CD14-positive monocyte (primary cell): ENCODE measurements around the gene UBR1. TPM values are rescaled to one million over a fixed set of nuclear protein-coding genes. Genes with fewer than 3 reads are reported as not detected.
"Not testable (repeated sequence)": the region's sequence is repeated elsewhere in the genome, so short reads cannot be mapped to it uniquely, and the experiment has no call there.

Source experiments
- DNase-seq, 3 donors: peaks; one replicate each; pipeline ENCODE4 v3.0.0-alpha.2; 2011 to 2022
- H2AFZ ChIP-seq: 2 replicates; pipeline ENCODE4 v1.6.0; 2012; ENCODE audit warnings: mild to moderate bottlenecking, low read depth, low read length, inconsistent platforms; ENCODE audit not compliant: insufficient read depth, poor library complexity, severe bottlenecking
- H3K27ac ChIP-seq, 2 donors: 1 replicate in 1 of 2; 2 replicates in 1 of 2; pipeline ENCODE4 v1.5.1; 2012 to 2013; ENCODE audit warnings: low read length in 2 of 2, control low read depth in 1 of 2, inconsistent platforms in 1 of 2, low read depth in 1 of 2, mild to moderate bottlenecking in 1 of 2
- H3K27me3 ChIP-seq, 2 donors: one replicate each; pipeline versions ENCODE4 v1.6.0 to v1.6.1; 2011 to 2013; ENCODE audit warnings: low read length in 2 of 2; ENCODE audit not compliant: control insufficient read depth in 2 of 2, insufficient read depth in 2 of 2
- H3K36me3 ChIP-seq, 2 donors: replicated peaks in 1 of 2; 1 replicate in 1 of 2; 2 replicates in 1 of 2; pipeline versions ENCODE4 v1.5.1 to v1.6.1; 2012 to 2013; ENCODE audit warnings: low read length in 2 of 2, control low read depth in 1 of 2, inconsistent platforms in 1 of 2, mild to moderate bottlenecking in 1 of 2; ENCODE audit not compliant: insufficient read depth in 2 of 2, control insufficient read depth in 1 of 2
- H3K4me1 ChIP-seq, 2 donors: 1 replicate in 1 of 2; 2 replicates in 1 of 2; pipeline versions ENCODE4 v1.5.1 to v1.6.1; 2012 to 2013; ENCODE audit warnings: low read length in 2 of 2, control low read depth in 1 of 2, inconsistent platforms in 1 of 2, mild to moderate bottlenecking in 1 of 2, moderate library complexity in 1 of 2; ENCODE audit not compliant: insufficient read depth in 2 of 2, control insufficient read depth in 1 of 2
- H3K4me2 ChIP-seq: replicated peaks from 2 replicates; pipeline ENCODE3; 2012; ENCODE audit warnings: low read length, moderate library complexity, mild to moderate bottlenecking; ENCODE audit not compliant: poor library complexity, severe bottlenecking; ENCODE audit errors: extremely low read depth
- H3K4me3 ChIP-seq, 3 experiments: fragments of 200-600 bp in 1 of 3; sonication (generic) in 1 of 3; replicated peaks in 1 of 3; 1 replicate in 2 of 3; 2 replicates in 1 of 3; pipeline ENCODE4 v1.5.1; 2011 to 2013; ENCODE audit warnings: low read length in 3 of 3, mild to moderate bottlenecking in 3 of 3, control low read depth in 2 of 3, low read depth in 2 of 3, inconsistent platforms in 1 of 3, moderate library complexity in 1 of 3
- H3K79me2 ChIP-seq: 2 replicates; pipeline ENCODE4 v1.6.0; 2012; ENCODE audit warnings: mild to moderate bottlenecking, control low read depth, inconsistent platforms, low read length, moderate library complexity; ENCODE audit not compliant: insufficient read depth
- H3K9ac ChIP-seq: 2 replicates; pipeline ENCODE4 v1.6.0; 2017; ENCODE audit warnings: low read length, mild to moderate bottlenecking; ENCODE audit not compliant: insufficient read depth, poor library complexity, severe bottlenecking
- H3K9me3 ChIP-seq, 2 donors: replicated peaks in 1 of 2; 1 replicate in 1 of 2; 2 replicates in 1 of 2; pipeline versions ENCODE4 v1.5.1 to v1.6.1; 2012 to 2013; ENCODE audit warnings: low read length in 2 of 2, control low read depth in 1 of 2; ENCODE audit not compliant: control insufficient read depth in 1 of 2, insufficient read depth in 1 of 2
- H4K20me1 ChIP-seq: 2 replicates; pipeline ENCODE4 v1.6.0; 2012; ENCODE audit warnings: mild to moderate bottlenecking, low read length, control low read depth, moderate library complexity; ENCODE audit not compliant: insufficient read depth
- H3K27ac Mint-ChIP-seq, 7 donors: one replicate each; pipeline ENCODE4 v1.8.0; 2020; ENCODE audit warnings: mild to moderate bottlenecking in 7 of 7, mixed read lengths in 7 of 7, moderate library complexity in 6 of 7, inconsistent platforms in 2 of 7
- H3K27me3 Mint-ChIP-seq, 3 donors: one replicate each; pipeline ENCODE4 v1.8.0; 2021 to 2022; ENCODE audit warnings: low read depth in 3 of 3, mild to moderate bottlenecking in 3 of 3, mixed read lengths in 3 of 3, moderate library complexity in 3 of 3, inconsistent platforms in 1 of 3
- H3K36me3 Mint-ChIP-seq, 2 donors: one replicate each; pipeline ENCODE4 v1.8.0; 2020; ENCODE audit warnings: mixed read lengths in 2 of 2, inconsistent platforms in 1 of 2, mild to moderate bottlenecking in 1 of 2
- H3K4me1 Mint-ChIP-seq: one replicate; pipeline ENCODE4 v1.8.0; 2020; ENCODE audit warnings: mild to moderate bottlenecking, mixed read lengths
- H3K4me3 Mint-ChIP-seq, 2 donors: one replicate each; pipeline ENCODE4 v1.8.0; 2020; ENCODE audit warnings: mild to moderate bottlenecking in 2 of 2, mixed read lengths in 2 of 2, moderate library complexity in 1 of 2
- H3K9me3 Mint-ChIP-seq, 7 donors: one replicate each; pipeline ENCODE4 v1.8.0; 2020 to 2022; ENCODE audit warnings: mixed read lengths in 7 of 7, mild to moderate bottlenecking in 6 of 7, moderate library complexity in 6 of 7, inconsistent platforms in 2 of 7
- WGBS: methylation state at CpG from one replicate; pipeline ENCODE4 v1.1.5; 2013; ENCODE audit warnings: missing lambda C conversion rate; ENCODE audit not compliant: insufficient coverage; 5-methylcytosine and 5-hydroxymethylcytosine counted together
- intact Hi-C, 2 donors: fragments of 100-400 bp; cut with micrococcal nuclease; formaldehyde crosslinking; loops; one replicate each; pipeline versions ENCODE4 v1.15.0 to v1.15.1; 2023
- polyA plus RNA-seq, 3 donors: library from polyadenylated mRNA; depleted of rRNA in 1 of 3; unstranded in 2 of 3; stranded (reverse) in 1 of 3; fragments of 300-500 nt in 2 of 3; fragments of >200 nt in 1 of 3; fragmentation: Illumina TruSeq in 2 of 3; gene quantifications; 1 replicate in 2 of 3; 2 replicates in 1 of 3; pipeline ENCODE4 v1.2.3, GENCODE V29; 2012 to 2021
- TF ChIP-seq, protein P1 (sequence below): fragments of 200-600 bp; IDR thresholded peaks from one replicate; pipeline ENCODE4 v1.8.0; 2022; ENCODE audit warnings: antibody characterized with exemption, mild to moderate bottlenecking

UBR1 gene
- polyA plus RNA-seq, 3 donors, result 5.1 to 7.9 (median 6.3) TPM

- Histone ChIP-seq H3K4me2 (no peak overlapping the region), H2AFZ (no peak overlapping the region), H3K27me3 (no peaks in the 10 kb centered on the region), H3K9ac (no peak overlapping the region), H3K4me1 (no peaks in the 10 kb centered on the region), H3K9me3 (peaks cover 11 to 16% of the 10 kb centered on the region in 2 donors), H4K20me1 (no peaks in the 10 kb centered on the region), H3K79me2 (no peaks in the 10 kb centered on the region), H3K4me3 (no peak overlapping the region), H3K36me3 (peaks cover 65 to 74% of the 10 kb centered on the region in 2 donors), H3K27ac (no peak overlapping the region)
- no peak for DNase-seq
- Mint-ChIP-seq H3K27me3 (no peaks in the 10 kb centered on the region), H3K36me3 (peaks cover 52 to 75% of the 10 kb centered on the region in 2 donors), H3K4me3 (no peak overlapping the region), H3K4me1 (no peaks in the 10 kb centered on the region), H3K27ac (no peak overlapping the region), H3K9me3 (peaks cover 5 to 16% (median 12%) of the 10 kb centered on the region in 7 donors)
- no CpG with 5 or more reads among the region's 1 CpG for WGBS
- TF ChIP-seq, protein P1, sequence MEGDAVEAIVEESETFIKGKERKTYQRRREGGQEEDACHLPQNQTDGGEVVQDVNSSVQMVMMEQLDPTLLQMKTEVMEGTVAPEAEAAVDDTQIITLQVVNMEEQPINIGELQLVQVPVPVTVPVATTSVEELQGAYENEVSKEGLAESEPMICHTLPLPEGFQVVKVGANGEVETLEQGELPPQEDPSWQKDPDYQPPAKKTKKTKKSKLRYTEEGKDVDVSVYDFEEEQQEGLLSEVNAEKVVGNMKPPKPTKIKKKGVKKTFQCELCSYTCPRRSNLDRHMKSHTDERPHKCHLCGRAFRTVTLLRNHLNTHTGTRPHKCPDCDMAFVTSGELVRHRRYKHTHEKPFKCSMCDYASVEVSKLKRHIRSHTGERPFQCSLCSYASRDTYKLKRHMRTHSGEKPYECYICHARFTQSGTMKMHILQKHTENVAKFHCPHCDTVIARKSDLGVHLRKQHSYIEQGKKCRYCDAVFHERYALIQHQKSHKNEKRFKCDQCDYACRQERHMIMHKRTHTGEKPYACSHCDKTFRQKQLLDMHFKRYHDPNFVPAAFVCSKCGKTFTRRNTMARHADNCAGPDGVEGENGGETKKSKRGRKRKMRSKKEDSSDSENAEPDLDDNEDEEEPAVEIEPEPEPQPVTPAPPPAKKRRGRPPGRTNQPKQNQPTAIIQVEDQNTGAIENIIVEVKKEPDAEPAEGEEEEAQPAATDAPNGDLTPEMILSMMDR, result no peak
- intact Hi-C loops, result no loop called here
Measured at GRCh38 chr15:43007551-43007950, 98.3 kb downstream of the UBR1 start.

- WGBS, result no CpG with 5 or more reads among the region's 3 CpGs
- H3K9me3 ChIP-seq, result peaks cover 11 to 16% of the 10 kb centered on the region in 2 donors
- Mint-ChIP-seq H3K4me1 (no peaks in the 10 kb centered on the region), H3K27me3 (no peaks in the 10 kb centered on the region), H3K9me3 (peaks cover 5 to 16% (median 12%) of the 10 kb centered on the region in 7 donors), H3K36me3 (peaks cover 55 to 77% of the 10 kb centered on the region in 2 donors), H3K4me3 (no peak overlapping the region), H3K27ac (no peak overlapping the region)
- no peak for DNase-seq
- intact Hi-C loops, result no loop called here
- H3K4me3 ChIP-seq, result no peak overlapping the region
- peaks cover 66 to 73% of the 10 kb centered on the region in 2 donors for H3K36me3 ChIP-seq
- no peaks in the 10 kb centered on the region for H3K27me3 ChIP-seq
- H3K27ac ChIP-seq, result no peak overlapping the region
- TF ChIP-seq, protein P1, result no peak
- H3K9ac ChIP-seq, result no peak overlapping the region
- H3K4me1 ChIP-seq, result no peaks in the 10 kb centered on the region
- H2AFZ ChIP-seq, result no peak overlapping the region
- H3K4me2 ChIP-seq, result no peak overlapping the region
- H4K20me1 ChIP-seq, result no peaks in the 10 kb centered on the region
- no peaks in the 10 kb centered on the region for H3K79me2 ChIP-seq
Measured at GRCh38 chr15:43006991-43007390, 98.8 kb downstream of the UBR1 start.

- not testable (repeated sequence) for DNase-seq, H3K27me3 ChIP-seq
- H3K36me3 ChIP-seq, result peaks cover 52 to 56% of the 10 kb centered on the region in 2 donors
Measured at GRCh38 chr15:43004886-43005595, 100.8 kb downstream of the UBR1 start.

More at GRCh38 chr15:43004886-43005595, 100.8 kb downstream of the UBR1 start:
- Mint-ChIP-seq H3K36me3 (peaks cover 40 to 66% of the 10 kb centered on the region in 2 donors), H3K9me3 (peaks cover 5 to 16% (median 12%) of the 10 kb centered on the region in 7 donors)
- H3K4me1 ChIP-seq, H3K9ac ChIP-seq, H3K27ac ChIP-seq, H3K27ac Mint-ChIP-seq, H4K20me1 ChIP-seq, H3K27me3 Mint-ChIP-seq, H2AFZ ChIP-seq, H3K4me2 ChIP-seq, H3K4me1 Mint-ChIP-seq, intact Hi-C loops, H3K4me3 Mint-ChIP-seq, H3K4me3 ChIP-seq, H3K79me2 ChIP-seq: not testable (repeated sequence)
- 95% methylated on average over 25 of the region's 42 CpGs for WGBS
- H3K9me3 ChIP-seq, result peaks cover 11 to 16% of the 10 kb centered on the region in 2 donors
